ENCODE measurements around the gene ZBTB46.

GRCh38 chr20:63765902-63766301 is 65.2 kb downstream of the ZBTB46 start:
- TF ChIP-seq CTCF (conservative IDR thresholded peaks at IDR 0.05; ENCODE audit: low read length) (no peak), EZH2phosphoT487 (IDR thresholded peaks at IDR 0.05; ENCODE audit: borderline replicate concordance) (no peak)
